GM18499 (cell line): Measurements from ENCODE around the gene TM9SF3.

Experiments
- ATAC-seq: cut with Tn5 transposase; IDR thresholded peaks from one replicate; pipeline ENCODE4 v1.9.1; 2021; ENCODE audit warnings: moderate number of reproducible peaks; ENCODE audit not compliant: insufficient read depth, unreplicated experiment

TM9SF3 gene

GRCh38 chr10:96491303-96491702 lies 95.5 kb downstream of the TM9SF3 start:
- ATAC-seq: no peak

GRCh38 chr10:96488161-96488935 lies 98.5 kb downstream of the TM9SF3 start:
- ATAC-seq: no peak

- ATAC-seq: no peak
Observed at GRCh38 chr10:96482815-96483588, 103.8 kb downstream of the TM9SF3 start.

GRCh38 chr10:96478355-96478754 lies 108.5 kb downstream of the TM9SF3 start:
- ATAC-seq: no peak

GRCh38 chr10:96473866-96474265 lies 112.9 kb downstream of the TM9SF3 start:
- ATAC-seq: no peak

- no peak for ATAC-seq
Observed at GRCh38 chr10:96470116-96470743, 116.6 kb downstream of the TM9SF3 start.

- ATAC-seq: no peak
Observed at GRCh38 chr10:96468845-96469244, 118.0 kb downstream of the TM9SF3 start.
